Endometrial microvascular endothelial cells (primary cell): ENCODE measurements around the gene CKM. TPM values are rescaled to one million over a fixed set of nuclear protein-coding genes. Genes with fewer than 3 reads are reported as not detected.
"Not testable (repeated sequence)": the region's sequence is repeated elsewhere in the genome, so short reads cannot be mapped to it uniquely, and the experiment has no call there.

ENCODE experiments used
- in situ Hi-C: cut with HindIII; loops from 2 replicates; pipeline ENCODE4 v1.10.0; 2017; ENCODE audit warnings: low sequenced_read_pairs, low pct_unique_long_range_greater_than_20kb; ENCODE audit errors: inconsistent ontology term
- total RNA-seq: library from RNA; depleted of rRNA; stranded (reverse); fragments of >200 nt; gene quantifications from one replicate; pipeline ENCODE4 v1.2.3, GENCODE V29; 2015; ENCODE audit errors: inconsistent ontology term

CKM gene
- total RNA-seq, 1 donor from 2014 or later: not detected

- in situ Hi-C loops: not testable (repeated sequence)
These were observed 52.7 kb downstream of the CKM start for GRCh38 chr19:45269939-45270338.

- in situ Hi-C loops: no loop called here
These were observed 55.4 kb downstream of the CKM start for GRCh38 chr19:45267296-45267695.

GRCh38 chr19:45265375-45265774, 57.3 kb downstream of the CKM start:
- in situ Hi-C loops: no loop called here

DNA sequence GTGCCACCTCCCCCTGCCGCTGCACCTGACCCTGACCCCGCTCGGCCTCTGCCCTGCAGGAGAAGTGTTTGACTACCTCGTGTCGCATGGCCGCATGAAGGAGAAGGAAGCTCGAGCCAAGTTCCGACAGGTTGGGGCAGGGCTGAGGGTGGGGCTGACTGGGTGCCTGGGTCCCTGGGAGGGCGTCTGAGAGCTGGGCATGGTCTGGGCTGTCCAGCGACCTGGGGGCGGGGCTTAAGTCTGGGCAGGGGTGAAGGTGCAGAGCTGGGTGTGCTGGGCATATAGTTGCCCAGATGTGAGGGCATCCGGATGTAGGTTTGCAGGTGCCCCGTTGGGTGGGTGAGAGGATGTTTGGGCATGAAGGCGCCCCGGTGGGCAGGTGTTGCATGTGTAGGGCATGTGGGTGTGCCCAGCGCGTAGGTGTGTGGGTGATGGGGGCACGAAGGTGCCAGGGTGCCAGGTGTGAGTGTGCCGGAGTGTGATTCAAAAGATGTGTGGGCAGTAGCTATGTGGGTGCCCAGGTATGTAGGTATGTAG, 57.8 kb downstream of the CKM start:
- in situ Hi-C loops: no loop called here

- in situ Hi-C loops: no loop called here
These were observed 59.7 kb downstream of the CKM start for GRCh38 chr19:45263013-45263412.

GRCh38 chr19:45262570-45262969, 60.1 kb downstream of the CKM start:
- in situ Hi-C loops: no loop called here

DNA sequence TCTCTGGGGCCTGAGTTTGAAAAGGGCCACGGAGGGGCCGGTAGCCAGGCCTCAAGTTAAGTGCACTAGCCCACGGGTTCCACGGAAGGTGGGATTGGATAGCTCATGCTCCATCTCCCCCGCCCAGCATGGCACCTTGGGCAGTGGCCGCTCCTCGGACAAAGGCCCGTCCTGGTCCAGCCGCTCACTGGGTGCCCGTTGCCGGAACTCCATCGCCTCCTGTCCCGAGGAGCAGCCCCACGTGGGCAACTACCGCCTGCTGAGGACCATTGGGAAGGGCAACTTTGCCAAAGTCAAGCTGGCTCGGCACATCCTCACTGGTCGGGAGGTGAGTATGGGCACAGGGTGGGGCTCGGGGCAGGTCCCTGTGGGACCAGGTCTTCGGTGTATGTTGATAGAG, 63.8 kb downstream of the CKM start:
- in situ Hi-C loops: no loop called here

DNA sequence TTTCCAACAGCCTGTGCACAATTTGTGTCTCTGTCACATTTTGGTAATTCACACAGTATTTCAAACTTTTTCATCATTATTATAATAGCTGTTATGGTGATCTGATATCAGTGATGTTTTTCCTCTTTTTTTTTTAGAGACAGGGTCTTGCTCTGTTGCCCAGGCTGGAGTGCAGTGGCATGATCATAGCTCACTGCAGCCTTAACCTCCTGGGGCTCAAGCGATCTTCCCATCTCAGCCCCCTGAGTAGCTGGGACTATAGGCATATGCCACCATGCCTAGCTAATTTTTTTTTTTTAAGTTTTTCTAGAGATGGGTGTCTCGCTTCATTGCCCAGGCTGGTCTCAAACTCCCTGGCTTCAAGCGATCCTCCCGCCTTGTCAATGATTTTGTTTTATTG, 65.8 kb downstream of the CKM start:
- in situ Hi-C loops: no loop called here

Other genes starting within 250 kb of the CKM start
- 0.74 TPM for gene ZNF296, start 246.4 kb downstream of the CKM start, total RNA-seq
- gene GEMIN7, start 243.6 kb downstream of the CKM start, total RNA-seq: 61.5 TPM
- gene PPP1R37, start 229.7 kb downstream of the CKM start, total RNA-seq: 28.2 TPM
- not detected for gene NKPD1, start 161.9 kb downstream of the CKM start, total RNA-seq
- 8.8 TPM for gene TRAPPC6A, start 144.6 kb downstream of the CKM start, total RNA-seq
- gene BLOC1S3, start 144.1 kb downstream of the CKM start, total RNA-seq: 2.5 TPM
- gene EXOC3L2, start 77.5 kb downstream of the CKM start, total RNA-seq: 2.5 TPM
- gene MARK4, start 71.6 kb downstream of the CKM start, total RNA-seq: 12.7 TPM
- not detected for gene KLC3, start 17.9 kb upstream of the CKM start, total RNA-seq
- gene ERCC2, start 47.7 kb upstream of the CKM start, total RNA-seq: 73.3 TPM
- gene PPP1R13L, start 82.2 kb upstream of the CKM start, total RNA-seq: 28.9 TPM
- gene POLR1G, start 83.8 kb upstream of the CKM start, total RNA-seq: 13.8 TPM
- gene ERCC1, start 101.0 kb upstream of the CKM start, total RNA-seq: 109 TPM
- gene FOSB, start 145.1 kb upstream of the CKM start, total RNA-seq: 0.84 TPM
- gene RTN2, start 174.2 kb upstream of the CKM start, total RNA-seq: 13.0 TPM
- 3.5 TPM for gene PPM1N, start 175.6 kb upstream of the CKM start, total RNA-seq
- gene VASP, start 184.6 kb upstream of the CKM start, total RNA-seq: 373 TPM